Measurements from ENCODE around the gene PLEKHG1. TPM values are rescaled to one million over a fixed set of nuclear protein-coding genes. Genes with fewer than 3 reads are reported as not detected.
A peak's percentile ranks its signal among the peaks of the same experiment; 100 is the strongest.

The PLEKHG1 gene
- total RNA-seq, 1 donor from 2014 or later: 0.80 TPM

DNA sequence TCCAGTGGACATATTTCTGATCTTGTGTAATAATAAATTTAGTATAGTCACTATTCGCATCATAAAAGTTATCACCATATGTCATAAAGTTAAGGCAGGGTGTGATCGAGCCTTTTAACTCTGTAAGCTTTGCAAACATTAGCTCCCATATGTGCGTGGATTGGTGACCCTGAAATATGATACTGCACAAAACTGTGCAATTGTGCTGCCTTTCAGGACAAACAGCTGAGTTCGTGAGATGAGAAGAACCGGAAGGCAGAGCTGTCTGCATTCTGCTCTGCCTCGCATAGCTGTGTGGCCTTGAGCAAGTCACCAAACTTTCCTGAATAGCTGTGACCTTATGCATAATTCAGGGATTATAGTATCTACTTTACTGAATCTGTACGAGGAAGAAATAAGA is 3.2 kb upstream of the PLEKHG1 start:
- Mint-ChIP-seq H3K9me3 (no peaks in the 10 kb centered on the region), H3K36me3 (ENCODE audit: low read depth) (no peaks in the 10 kb centered on the region), H3K4me3 (no peak overlapping the region), H3K27me3 (ENCODE audit: insufficient read depth) (peaks cover 45% of the 10 kb centered on the region), H3K27ac (no peak overlapping the region), H3K4me1 (ENCODE audit: low read depth) (peaks cover 17% of the 10 kb centered on the region)
- intact Hi-C loops (cut with micrococcal nuclease): no loop called here
- no peak for DNase-seq (ENCODE audit: low spot score)

DNA sequence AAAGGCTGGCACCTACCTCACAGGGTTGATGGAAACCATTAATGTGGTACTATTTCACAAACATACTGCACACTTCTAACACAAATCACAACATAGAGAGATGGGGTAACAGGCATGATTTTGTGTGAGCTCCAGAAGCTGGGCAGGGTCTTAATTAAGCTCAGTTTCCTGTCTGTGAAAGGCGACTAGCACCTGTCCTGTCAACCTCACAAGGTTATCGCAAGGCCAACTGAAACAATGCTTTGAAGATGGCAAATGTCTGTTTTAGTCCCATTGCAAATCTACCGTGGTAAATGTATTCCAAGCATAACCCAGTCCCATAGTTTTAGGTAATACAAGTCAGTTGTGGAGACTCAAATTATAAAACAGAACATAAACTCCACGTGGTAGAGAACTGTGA is 1.3 kb upstream of the PLEKHG1 start:
- no peak for DNase-seq (ENCODE audit: low spot score)
- H3K36me3 Mint-ChIP-seq (ENCODE audit: low read depth): no peaks in the 10 kb centered on the region
- peak overlapping the region; percentile 69 for H3K4me3 Mint-ChIP-seq
- peaks cover 17% of the 10 kb centered on the region for H3K4me1 Mint-ChIP-seq (ENCODE audit: low read depth)
- intact Hi-C loops (cut with micrococcal nuclease): no loop called here
- peaks cover 54% of the 10 kb centered on the region for H3K27me3 Mint-ChIP-seq (ENCODE audit: insufficient read depth)
- no peak overlapping the region for H3K27ac Mint-ChIP-seq
- no peaks in the 10 kb centered on the region for H3K9me3 Mint-ChIP-seq

DNA sequence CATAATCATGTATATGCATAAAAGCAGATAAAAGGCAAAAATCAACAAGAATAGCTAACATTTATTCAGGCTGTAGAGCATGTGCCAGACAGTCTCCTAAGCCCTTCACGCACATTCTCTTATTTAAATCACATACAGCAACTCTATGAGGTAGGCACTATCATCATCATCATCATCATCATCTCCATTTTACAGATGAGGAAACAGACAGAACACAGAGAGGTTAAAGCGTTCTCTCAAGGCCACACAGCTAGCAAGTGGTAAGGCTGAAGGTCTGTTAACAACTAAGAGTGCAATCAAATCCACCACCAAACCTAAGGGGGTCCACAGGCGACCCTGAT is 857 bp upstream of the PLEKHG1 start:
- intact Hi-C loops (cut with micrococcal nuclease): no loop called here
- no peak overlapping the region for H3K27ac Mint-ChIP-seq
- peaks cover 54% of the 10 kb centered on the region for H3K27me3 Mint-ChIP-seq (ENCODE audit: insufficient read depth)
- H3K4me3 Mint-ChIP-seq: peak overlapping the region; percentile 69
- H3K4me1 Mint-ChIP-seq (ENCODE audit: low read depth): peaks cover 17% of the 10 kb centered on the region
- no peak for DNase-seq (ENCODE audit: low spot score)
- no peaks in the 10 kb centered on the region for H3K9me3 Mint-ChIP-seq
- H3K36me3 Mint-ChIP-seq (ENCODE audit: low read depth): no peaks in the 10 kb centered on the region

DNA sequence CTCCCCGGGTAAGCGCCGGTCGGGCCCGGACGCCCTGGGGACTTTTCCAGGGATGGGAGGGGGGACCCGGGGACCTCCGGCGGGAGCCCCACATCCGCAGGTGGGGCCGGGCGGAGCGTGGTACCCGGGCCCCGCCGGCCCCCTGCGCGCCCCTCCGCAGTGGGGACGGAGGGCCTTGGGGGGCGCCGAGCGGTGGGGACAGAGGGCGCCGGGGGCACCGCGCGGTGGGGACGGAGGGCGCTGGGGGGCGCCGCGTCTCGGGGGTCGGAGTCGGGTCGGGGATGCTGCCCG is 270 bp downstream of the PLEKHG1 start:
- Mint-ChIP-seq H3K9me3 (no peaks in the 10 kb centered on the region), H3K27me3 (ENCODE audit: insufficient read depth) (peaks cover 59% of the 10 kb centered on the region), H3K4me1 (ENCODE audit: low read depth) (peaks cover 17% of the 10 kb centered on the region), H3K27ac (no peak overlapping the region), H3K4me3 (no peak overlapping the region), H3K36me3 (ENCODE audit: low read depth) (no peaks in the 10 kb centered on the region)
- intact Hi-C loops (cut with micrococcal nuclease): loop anchor here (1.0 to 10.0 kb wide), 6 partner anchors 98 to 523 kb away; partner anchors contain the start of gene MTHFD1L
- DNase-seq (ENCODE audit: low spot score): no peak

DNA sequence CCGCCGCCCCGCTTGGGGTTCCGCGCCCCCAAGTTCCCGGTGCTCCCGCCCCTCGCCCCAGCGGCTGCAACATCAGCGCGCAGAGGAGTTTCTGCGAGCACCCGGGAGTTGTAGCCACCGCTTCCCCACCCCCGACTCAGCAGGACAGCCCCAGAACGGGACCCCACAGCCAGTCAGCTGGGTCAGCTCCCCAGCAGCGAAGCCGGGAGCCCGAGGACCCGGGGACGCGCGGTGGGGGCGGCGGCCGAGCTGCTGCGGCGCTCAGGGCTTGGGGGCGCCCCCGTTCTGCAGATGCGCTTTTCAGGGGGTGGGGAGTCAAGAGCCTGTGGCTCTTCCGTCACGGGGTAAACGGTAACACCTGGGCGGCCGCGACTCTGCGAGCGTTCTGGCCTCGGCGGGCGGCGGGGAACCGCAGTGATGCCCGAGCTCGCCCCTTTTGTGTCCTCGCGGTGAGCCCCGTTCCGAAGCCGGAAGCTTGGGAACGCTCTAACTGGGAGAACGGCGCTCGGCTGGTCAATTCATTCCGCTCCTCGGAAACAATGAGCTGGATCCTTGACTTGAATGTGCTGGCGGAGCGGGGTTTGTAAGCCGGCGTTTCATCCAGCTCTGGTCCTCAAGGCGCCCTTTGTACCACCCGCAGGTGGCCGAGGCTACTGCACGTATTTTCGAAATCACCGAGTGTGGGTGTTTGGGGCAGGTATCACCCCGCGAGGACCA is 774 bp downstream of the PLEKHG1 start:
- peak overlapping the region; percentile 73 for H3K27ac Mint-ChIP-seq
- no peaks in the 10 kb centered on the region for H3K9me3 Mint-ChIP-seq
- peaks cover 60% of the 10 kb centered on the region for H3K27me3 Mint-ChIP-seq (ENCODE audit: insufficient read depth)
- no peaks in the 10 kb centered on the region for H3K36me3 Mint-ChIP-seq (ENCODE audit: low read depth)
- DNase-seq (ENCODE audit: low spot score): peak; percentile 27
- intact Hi-C loops (cut with micrococcal nuclease): loop anchor here (1.0 to 10.0 kb wide), 6 partner anchors 98 to 524 kb away; partner anchors contain the start of gene MTHFD1L
- H3K4me3 Mint-ChIP-seq: peak overlapping the region; percentile 83
- peaks cover 17% of the 10 kb centered on the region for H3K4me1 Mint-ChIP-seq (ENCODE audit: low read depth)

DNA sequence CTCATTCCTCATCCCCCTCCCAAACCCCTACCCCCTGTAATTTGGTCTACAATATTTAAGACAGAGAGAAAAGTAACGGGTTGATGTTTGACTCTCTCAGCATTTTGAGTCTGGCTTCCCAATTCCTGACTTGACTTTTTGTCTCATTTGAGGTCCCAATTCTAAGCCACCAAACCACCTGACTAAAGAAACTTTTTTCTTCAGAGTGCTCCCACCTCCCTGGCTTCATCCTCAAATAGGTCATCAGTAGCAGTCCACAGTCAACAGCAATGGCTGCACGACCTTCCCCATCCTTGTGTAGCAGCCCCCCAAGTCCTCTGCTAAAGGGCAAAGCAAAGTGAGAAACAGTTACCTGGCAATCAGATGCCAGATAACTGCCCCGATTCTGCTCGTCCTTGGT is 1.8 kb downstream of the PLEKHG1 start:
- H3K27ac Mint-ChIP-seq: no peak overlapping the region
- intact Hi-C loops (cut with micrococcal nuclease): loop anchor here (2.0 to 10.0 kb wide), 4 partner anchors 99 to 525 kb away; no protein-coding TSS in a partner anchor
- H3K36me3 Mint-ChIP-seq (ENCODE audit: low read depth): no peaks in the 10 kb centered on the region
- no peak for DNase-seq (ENCODE audit: low spot score)
- peaks cover 17% of the 10 kb centered on the region for H3K4me1 Mint-ChIP-seq (ENCODE audit: low read depth)
- peak overlapping the region; percentile 59 for H3K4me3 Mint-ChIP-seq
- H3K9me3 Mint-ChIP-seq: no peaks in the 10 kb centered on the region
- H3K27me3 Mint-ChIP-seq (ENCODE audit: insufficient read depth): peaks cover 57% of the 10 kb centered on the region

DNA sequence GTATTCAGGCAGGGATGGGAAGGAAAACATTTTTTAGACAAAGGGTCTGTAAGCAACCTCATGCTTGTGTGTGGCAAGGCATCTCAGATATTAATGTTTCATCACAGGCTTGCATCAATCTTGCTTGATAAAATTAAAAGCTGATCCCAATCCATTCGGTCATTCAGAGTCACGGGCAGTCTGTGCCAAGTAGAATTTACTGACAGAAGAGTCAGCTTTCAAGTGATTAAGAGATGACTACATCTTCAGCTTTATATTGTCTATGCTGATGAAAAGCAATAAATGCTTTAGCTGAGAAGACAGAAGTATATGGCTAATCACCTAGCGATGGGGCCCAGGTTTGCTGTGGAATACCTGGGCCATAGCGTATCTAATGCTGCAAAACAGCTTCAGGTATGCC is 3.5 kb downstream of the PLEKHG1 start:
- Mint-ChIP-seq H3K4me3 (no peak overlapping the region), H3K27ac (no peak overlapping the region), H3K4me1 (ENCODE audit: low read depth) (peaks cover 17% of the 10 kb centered on the region), H3K9me3 (no peaks in the 10 kb centered on the region), H3K36me3 (ENCODE audit: low read depth) (no peaks in the 10 kb centered on the region), H3K27me3 (ENCODE audit: insufficient read depth) (peaks cover 51% of the 10 kb centered on the region)
- intact Hi-C loops (cut with micrococcal nuclease): loop anchor here (5.0 to 10.0 kb wide), 2 partner anchors 101 to 358 kb away; no protein-coding TSS in a partner anchor
- no peak for DNase-seq (ENCODE audit: low spot score)

DNA sequence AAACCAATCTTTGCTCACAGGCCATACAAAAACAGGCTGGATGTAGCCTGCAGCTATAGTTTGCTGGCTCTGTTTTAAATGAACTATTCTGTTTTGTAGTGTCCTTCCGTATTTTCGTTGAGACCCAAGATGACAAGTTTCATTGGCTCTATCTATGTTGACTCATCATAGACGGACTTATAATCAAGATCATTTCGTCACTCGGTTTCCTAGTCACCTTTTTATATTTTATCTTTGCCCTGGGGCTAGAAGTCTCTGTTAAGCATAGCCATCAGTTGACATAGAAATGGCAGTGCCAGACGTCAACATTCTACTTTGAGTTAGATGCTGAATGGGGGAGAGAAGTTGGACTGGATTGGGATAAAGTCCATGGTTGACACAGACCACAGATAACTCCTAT is 4.8 kb downstream of the PLEKHG1 start:
- Mint-ChIP-seq H3K9me3 (no peaks in the 10 kb centered on the region), H3K4me1 (ENCODE audit: low read depth) (peaks cover 8% of the 10 kb centered on the region), H3K4me3 (no peak overlapping the region), H3K27me3 (ENCODE audit: insufficient read depth) (peaks cover 41% of the 10 kb centered on the region), H3K36me3 (ENCODE audit: low read depth) (no peaks in the 10 kb centered on the region), H3K27ac (no peak overlapping the region)
- intact Hi-C loops (cut with micrococcal nuclease): loop anchor here (5.0 to 10.0 kb wide), 2 partner anchors 102 to 360 kb away; no protein-coding TSS in a partner anchor
- no peak for DNase-seq (ENCODE audit: low spot score)

DNA sequence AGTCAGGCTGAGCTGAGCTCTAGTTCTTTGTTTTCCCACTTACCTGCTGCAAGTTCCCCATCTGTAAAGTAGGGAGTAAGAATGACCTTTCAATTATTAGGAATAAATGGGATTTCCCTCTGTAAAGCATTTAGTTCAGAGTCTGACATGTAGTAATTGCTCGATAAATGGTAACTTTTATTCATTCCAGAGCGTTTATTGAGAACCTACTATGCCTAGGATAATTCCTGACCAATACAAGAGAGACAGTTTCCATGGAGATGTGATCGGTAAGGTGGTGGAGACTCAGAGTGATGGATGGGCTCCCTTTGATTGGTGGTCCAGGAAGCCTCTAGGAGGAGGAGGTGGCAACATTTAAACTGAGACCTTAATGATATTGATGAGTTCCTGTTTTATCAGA is 5.6 kb downstream of the PLEKHG1 start:
- H3K4me1 Mint-ChIP-seq (ENCODE audit: low read depth): peaks cover 7% of the 10 kb centered on the region
- no peak for DNase-seq (ENCODE audit: low spot score)
- peaks cover 40% of the 10 kb centered on the region for H3K27me3 Mint-ChIP-seq (ENCODE audit: insufficient read depth)
- intact Hi-C loops (cut with micrococcal nuclease): loop anchor here (10.0 kb wide), 1 partner anchor 361 kb away; no protein-coding TSS in a partner anchor
- H3K4me3 Mint-ChIP-seq: no peak overlapping the region
- no peaks in the 10 kb centered on the region for H3K9me3 Mint-ChIP-seq
- H3K27ac Mint-ChIP-seq: no peak overlapping the region
- H3K36me3 Mint-ChIP-seq (ENCODE audit: low read depth): no peaks in the 10 kb centered on the region

DNA sequence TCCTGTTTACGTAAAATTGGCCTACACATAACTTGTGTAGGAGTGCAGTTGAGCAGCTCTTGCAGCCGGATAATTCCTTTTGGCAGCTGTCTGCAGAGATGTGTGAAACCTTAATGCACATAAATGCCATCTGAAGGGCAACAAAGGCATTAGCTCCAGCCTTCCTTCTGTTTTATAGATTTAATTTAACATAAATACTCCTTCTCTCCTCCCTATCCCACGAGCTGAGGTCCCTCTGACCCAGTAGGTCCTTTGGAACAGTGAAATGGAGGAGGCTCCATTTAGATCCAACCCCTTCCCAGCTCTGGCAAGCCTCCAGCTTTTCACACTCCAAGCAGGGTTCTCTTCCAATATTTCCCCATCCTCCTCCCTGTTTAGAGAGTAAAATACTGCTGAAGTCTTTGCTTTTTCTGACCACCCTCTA is 6.5 kb downstream of the PLEKHG1 start:
- Mint-ChIP-seq H3K27ac (no peak overlapping the region), H3K4me3 (no peak overlapping the region), H3K4me1 (ENCODE audit: low read depth) (no peaks in the 10 kb centered on the region), H3K36me3 (ENCODE audit: low read depth) (no peaks in the 10 kb centered on the region), H3K9me3 (no peaks in the 10 kb centered on the region), H3K27me3 (ENCODE audit: insufficient read depth) (peaks cover 34% of the 10 kb centered on the region)
- no peak for DNase-seq (ENCODE audit: low spot score)
- intact Hi-C loops (cut with micrococcal nuclease): loop anchor here (10.0 kb wide), 1 partner anchor 361 kb away; no protein-coding TSS in a partner anchor

DNA sequence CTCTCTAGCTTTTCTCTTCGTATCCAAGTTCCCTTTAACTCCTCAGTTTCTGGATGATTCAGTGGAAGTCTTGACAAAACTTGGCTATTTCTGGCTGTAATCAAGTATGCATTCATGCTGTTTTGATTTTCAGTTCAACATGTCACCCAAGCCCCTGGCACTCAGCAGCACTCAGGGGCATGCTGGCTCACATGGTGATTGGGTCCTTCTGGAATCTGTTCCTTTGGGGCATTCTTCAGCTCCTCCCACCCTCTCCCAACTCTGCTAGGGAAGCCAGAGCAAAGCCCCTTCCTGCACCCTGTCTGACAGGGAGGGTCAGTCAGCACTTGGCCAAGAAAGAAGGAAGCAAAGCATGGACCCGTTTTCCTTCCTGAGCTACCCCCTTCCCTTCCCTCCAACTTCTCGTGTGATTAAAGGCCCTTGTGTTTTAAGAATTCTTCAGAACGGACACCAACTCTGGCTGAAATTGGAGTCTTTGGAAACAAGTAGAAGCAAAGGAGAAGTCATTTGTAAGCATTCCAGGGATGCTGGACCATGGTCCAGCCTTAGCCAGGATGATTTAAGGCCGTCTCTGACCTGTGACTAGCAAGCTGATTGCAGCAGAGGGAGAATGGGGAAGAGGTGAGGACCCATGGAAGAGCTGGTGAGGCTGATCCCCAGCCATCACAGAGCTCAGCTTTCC is 7.1 kb downstream of the PLEKHG1 start:
- peaks cover 27% of the 10 kb centered on the region for H3K27me3 Mint-ChIP-seq (ENCODE audit: insufficient read depth)
- no peak for DNase-seq (ENCODE audit: low spot score)
- no peaks in the 10 kb centered on the region for H3K4me1 Mint-ChIP-seq (ENCODE audit: low read depth)
- H3K27ac Mint-ChIP-seq: no peak overlapping the region
- H3K36me3 Mint-ChIP-seq (ENCODE audit: low read depth): no peaks in the 10 kb centered on the region
- intact Hi-C loops (cut with micrococcal nuclease): loop anchor here (10.0 kb wide), 1 partner anchor 362 kb away; no protein-coding TSS in a partner anchor
- H3K9me3 Mint-ChIP-seq: no peaks in the 10 kb centered on the region
- no peak overlapping the region for H3K4me3 Mint-ChIP-seq

DNA sequence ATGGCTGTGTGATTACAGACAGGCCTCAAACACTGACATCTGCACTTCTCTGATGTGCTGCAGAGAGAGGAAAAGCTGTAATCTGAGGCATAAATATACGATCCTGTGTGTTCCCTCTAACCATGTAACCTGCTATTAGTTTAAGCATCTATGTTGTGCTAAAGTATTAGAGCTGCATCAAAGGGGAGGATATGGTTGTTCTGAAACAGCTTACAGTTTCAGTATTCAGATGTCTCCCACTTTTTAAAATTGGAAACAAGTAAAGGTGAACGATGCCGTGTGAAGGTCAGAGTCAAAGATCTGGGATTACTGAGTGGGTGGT is 7.6 kb downstream of the PLEKHG1 start:
- Mint-ChIP-seq H3K4me1 (ENCODE audit: low read depth) (no peaks in the 10 kb centered on the region), H3K9me3 (no peaks in the 10 kb centered on the region), H3K27me3 (ENCODE audit: insufficient read depth) (peaks cover 22% of the 10 kb centered on the region), H3K27ac (no peak overlapping the region), H3K36me3 (ENCODE audit: low read depth) (no peaks in the 10 kb centered on the region), H3K4me3 (no peak overlapping the region)
- DNase-seq (ENCODE audit: low spot score): no peak
- intact Hi-C loops (cut with micrococcal nuclease): loop anchor here (10.0 kb wide), 1 partner anchor 362 kb away; no protein-coding TSS in a partner anchor

DNA sequence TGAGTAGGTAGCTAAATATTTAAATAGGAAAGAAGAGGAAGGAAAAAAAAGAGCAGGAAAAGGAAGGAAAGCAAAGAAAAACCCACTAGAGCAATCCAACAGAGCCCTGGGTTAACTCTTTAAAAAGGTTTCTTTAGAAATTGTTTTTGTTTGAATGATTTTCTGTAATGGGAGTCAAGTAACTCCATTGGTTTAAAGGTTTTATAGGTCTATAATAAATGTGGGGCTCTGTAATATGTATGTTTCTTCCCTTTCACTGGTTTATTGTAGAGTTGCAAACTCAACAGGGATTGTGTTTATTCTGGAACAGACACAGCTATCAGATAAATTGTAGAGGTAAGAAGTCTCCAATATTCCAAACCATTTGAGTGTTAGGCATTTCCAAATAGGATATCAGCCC is 10.9 kb downstream of the PLEKHG1 start:
- intact Hi-C loops (cut with micrococcal nuclease): no loop called here
- H3K9me3 Mint-ChIP-seq: no peaks in the 10 kb centered on the region
- no peaks in the 10 kb centered on the region for H3K4me1 Mint-ChIP-seq (ENCODE audit: low read depth)
- H3K27me3 Mint-ChIP-seq (ENCODE audit: insufficient read depth): peaks cover 13% of the 10 kb centered on the region
- no peak for DNase-seq (ENCODE audit: low spot score)
- H3K27ac Mint-ChIP-seq: no peak overlapping the region
- no peak overlapping the region for H3K4me3 Mint-ChIP-seq
- H3K36me3 Mint-ChIP-seq (ENCODE audit: low read depth): no peaks in the 10 kb centered on the region
